ENCODE measurements around the gene OVCH1.

OVCH1 gene

GRCh38 chr12:29497588-29497987 lies at the start of gene OVCH1:
TSS of gene OVCH1 (minus strand) at chr12:29497686. CDS start at chr12:29497686, 0 bp downstream.
- H3K4me3 Mint-ChIP-seq = no peak within 1 kb of the TSS

GRCh38 chr12:29547151-29547632 lies 49.7 kb upstream of the OVCH1 start:
- Mint-ChIP-seq H3K4me3 (no peak overlapping the region), H3K4me1 (ENCODE audit: low read depth) (no peaks in the 10 kb centered on the region), H3K9me3 (no peaks in the 10 kb centered on the region), H3K36me3 (ENCODE audit: low read depth) (no peaks in the 10 kb centered on the region), H3K27ac (no peak overlapping the region), H3K27me3 (no peaks in the 10 kb centered on the region)

More at GRCh38 chr12:29497588-29497987, at the start of gene OVCH1:
- peaks cover 12% of the 10 kb centered on the region for H3K27me3 Mint-ChIP-seq
- H3K4me1 Mint-ChIP-seq (ENCODE audit: low read depth) = no peaks in the 10 kb centered on the region
- no peaks in the 10 kb centered on the region for H3K9me3 Mint-ChIP-seq
- no peaks in the 10 kb centered on the region for H3K36me3 Mint-ChIP-seq (ENCODE audit: low read depth)
- no peak within 1 kb of the TSS for H3K27ac Mint-ChIP-seq

GRCh38 chr12:29546000-29546399 lies 48.5 kb upstream of the OVCH1 start:
- H3K4me1 Mint-ChIP-seq (ENCODE audit: low read depth) = no peaks in the 10 kb centered on the region
- no peaks in the 10 kb centered on the region for H3K9me3 Mint-ChIP-seq
- H3K27me3 Mint-ChIP-seq = peaks cover 3% of the 10 kb centered on the region
- H3K36me3 Mint-ChIP-seq (ENCODE audit: low read depth) = no peaks in the 10 kb centered on the region
- no peak overlapping the region for H3K27ac Mint-ChIP-seq
- no peak overlapping the region for H3K4me3 Mint-ChIP-seq

GRCh38 chr12:29545102-29545467 lies 47.6 kb upstream of the OVCH1 start:
- Mint-ChIP-seq H3K4me3 (no peak overlapping the region), H3K27me3 (peaks cover 4% of the 10 kb centered on the region), H3K4me1 (ENCODE audit: low read depth) (no peaks in the 10 kb centered on the region), H3K9me3 (no peaks in the 10 kb centered on the region), H3K36me3 (ENCODE audit: low read depth) (no peaks in the 10 kb centered on the region), H3K27ac (no peak overlapping the region)

- no peak overlapping the region for H3K4me3 Mint-ChIP-seq
- H3K27ac Mint-ChIP-seq = no peak overlapping the region
- peaks cover 8% of the 10 kb centered on the region for H3K27me3 Mint-ChIP-seq
- no peaks in the 10 kb centered on the region for H3K9me3 Mint-ChIP-seq
- H3K4me1 Mint-ChIP-seq (ENCODE audit: low read depth) = no peaks in the 10 kb centered on the region
- no peaks in the 10 kb centered on the region for H3K36me3 Mint-ChIP-seq (ENCODE audit: low read depth)
These were observed 47.1 kb upstream of the OVCH1 start for GRCh38 chr12:29544428-29545101.

- Mint-ChIP-seq H3K27ac (no peak overlapping the region), H3K9me3 (no peaks in the 10 kb centered on the region), H3K36me3 (ENCODE audit: low read depth) (no peaks in the 10 kb centered on the region), H3K4me3 (no peak overlapping the region), H3K27me3 (peaks cover 8% of the 10 kb centered on the region), H3K4me1 (ENCODE audit: low read depth) (no peaks in the 10 kb centered on the region)
These were observed 45.5 kb upstream of the OVCH1 start for GRCh38 chr12:29543036-29543435.

- Mint-ChIP-seq H3K4me1 (ENCODE audit: low read depth) (no peaks in the 10 kb centered on the region), H3K9me3 (no peaks in the 10 kb centered on the region), H3K36me3 (ENCODE audit: low read depth) (no peaks in the 10 kb centered on the region), H3K4me3 (no peak overlapping the region), H3K27me3 (peaks cover 29% of the 10 kb centered on the region), H3K27ac (no peak overlapping the region)
These were observed 39.8 kb upstream of the OVCH1 start for GRCh38 chr12:29537298-29537697.

- Mint-ChIP-seq H3K4me1 (ENCODE audit: low read depth) (no peaks in the 10 kb centered on the region), H3K36me3 (ENCODE audit: low read depth) (no peaks in the 10 kb centered on the region), H3K27me3 (peaks cover 43% of the 10 kb centered on the region), H3K9me3 (no peaks in the 10 kb centered on the region), H3K27ac (no peak overlapping the region), H3K4me3 (no peak overlapping the region)
These were observed 37.4 kb upstream of the OVCH1 start for GRCh38 chr12:29534935-29535334.

GRCh38 chr12:29533815-29534489 lies 36.5 kb upstream of the OVCH1 start:
- H3K27me3 Mint-ChIP-seq = peaks cover 40% of the 10 kb centered on the region
- no peak overlapping the region for H3K27ac Mint-ChIP-seq
- H3K4me1 Mint-ChIP-seq (ENCODE audit: low read depth) = no peaks in the 10 kb centered on the region
- no peak overlapping the region for H3K4me3 Mint-ChIP-seq
- H3K36me3 Mint-ChIP-seq (ENCODE audit: low read depth) = no peaks in the 10 kb centered on the region
- H3K9me3 Mint-ChIP-seq = no peaks in the 10 kb centered on the region

GRCh38 chr12:29531471-29531870 lies 34.0 kb upstream of the OVCH1 start:
- H3K27ac Mint-ChIP-seq = no peak overlapping the region
- H3K27me3 Mint-ChIP-seq = peaks cover 39% of the 10 kb centered on the region
- no peaks in the 10 kb centered on the region for H3K9me3 Mint-ChIP-seq
- H3K4me3 Mint-ChIP-seq = no peak overlapping the region
- no peaks in the 10 kb centered on the region for H3K36me3 Mint-ChIP-seq (ENCODE audit: low read depth)
- no peaks in the 10 kb centered on the region for H3K4me1 Mint-ChIP-seq (ENCODE audit: low read depth)

GRCh38 chr12:29530436-29530835 lies 33.0 kb upstream of the OVCH1 start:
- Mint-ChIP-seq H3K27me3 (peaks cover 39% of the 10 kb centered on the region), H3K4me3 (no peak overlapping the region), H3K4me1 (ENCODE audit: low read depth) (no peaks in the 10 kb centered on the region), H3K9me3 (no peaks in the 10 kb centered on the region), H3K36me3 (ENCODE audit: low read depth) (no peaks in the 10 kb centered on the region), H3K27ac (no peak overlapping the region)

GRCh38 chr12:29528161-29528560 lies 30.7 kb upstream of the OVCH1 start:
- H3K27ac Mint-ChIP-seq = no peak overlapping the region
- H3K27me3 Mint-ChIP-seq = peaks cover 32% of the 10 kb centered on the region
- no peaks in the 10 kb centered on the region for H3K9me3 Mint-ChIP-seq
- no peaks in the 10 kb centered on the region for H3K36me3 Mint-ChIP-seq (ENCODE audit: low read depth)
- H3K4me3 Mint-ChIP-seq = no peak overlapping the region
- no peaks in the 10 kb centered on the region for H3K4me1 Mint-ChIP-seq (ENCODE audit: low read depth)

- Mint-ChIP-seq H3K36me3 (ENCODE audit: low read depth) (no peaks in the 10 kb centered on the region), H3K27ac (no peak overlapping the region), H3K9me3 (no peaks in the 10 kb centered on the region), H3K4me3 (no peak overlapping the region), H3K27me3 (peaks cover 4% of the 10 kb centered on the region), H3K4me1 (ENCODE audit: low read depth) (no peaks in the 10 kb centered on the region)
These were observed 24.5 kb upstream of the OVCH1 start for GRCh38 chr12:29521951-29522350.

- no peak overlapping the region for H3K27ac Mint-ChIP-seq
- H3K4me3 Mint-ChIP-seq = no peak overlapping the region
- H3K27me3 Mint-ChIP-seq = peaks cover 11% of the 10 kb centered on the region
- no peaks in the 10 kb centered on the region for H3K4me1 Mint-ChIP-seq (ENCODE audit: low read depth)
- H3K9me3 Mint-ChIP-seq = no peaks in the 10 kb centered on the region
- H3K36me3 Mint-ChIP-seq (ENCODE audit: low read depth) = no peaks in the 10 kb centered on the region
These were observed 22.2 kb upstream of the OVCH1 start for GRCh38 chr12:29519585-29520182.

GRCh38 chr12:29518407-29518806 lies 20.9 kb upstream of the OVCH1 start:
- Mint-ChIP-seq H3K4me1 (ENCODE audit: low read depth) (no peaks in the 10 kb centered on the region), H3K27me3 (peaks cover 13% of the 10 kb centered on the region), H3K9me3 (no peaks in the 10 kb centered on the region), H3K4me3 (no peak overlapping the region), H3K27ac (no peak overlapping the region), H3K36me3 (ENCODE audit: low read depth) (no peaks in the 10 kb centered on the region)

Measured in stimulated activated naive CD8-positive, alpha-beta T cell treated with anti-CD3 and anti-CD28 coated beads, Interleukin-15, Interleukin-2, amounts not matched to agents 100 ng/mL and 50 ng/mL, for 24 hours (primary cell).